ENCODE measurements around the gene EHD1. TPM values are rescaled to one million over a fixed set of nuclear protein-coding genes. Genes with fewer than 3 reads are reported as not detected.
A peak's percentile ranks its signal among the peaks of the same experiment; 100 is the strongest.

The EHD1 gene
- total and polyA plus RNA-seq, 2 of the 4 experiments (the other 2 are of a cell fraction): 107 to 209 TPM

DNA sequence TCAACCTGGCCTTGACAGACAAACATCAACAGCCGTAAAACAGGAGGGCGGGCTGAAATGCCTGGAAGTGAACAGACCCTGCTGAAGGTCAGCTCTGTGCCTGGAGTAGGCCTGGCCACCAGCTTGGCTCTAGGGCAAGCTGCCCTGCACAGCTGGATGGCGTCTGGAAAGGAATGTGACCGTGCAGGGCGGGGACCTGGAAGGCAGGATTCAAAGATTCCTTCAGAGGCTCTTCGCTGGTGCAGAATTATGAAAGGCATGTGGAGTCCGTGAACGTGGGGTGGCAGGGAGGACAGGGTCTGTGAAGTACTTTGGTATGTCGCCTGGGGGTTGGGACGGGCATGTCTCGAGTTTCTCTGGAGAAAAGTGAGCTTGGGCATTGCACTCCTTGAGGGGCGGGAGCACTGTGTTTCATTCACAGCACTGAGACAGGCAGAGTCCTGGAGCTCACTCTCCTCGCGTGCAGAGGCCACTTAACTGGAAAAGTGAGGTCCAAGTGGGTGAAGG, 1.5 kb downstream of the EHD1 start:
- Histone ChIP-seq H2BK5ac (ENCODE audit: low read depth, low read length, poor library complexity, severe bottlenecking) (peak overlapping the region; percentile 90), H3K79me1 (ENCODE audit: low read depth in 1 of 2, low read length in 2 of 2) (peaks cover 7 to 51% of the 10 kb centered on the region in 2 experiments; a peak in 3 of 4 replicates), H3K9me3 (ENCODE audit: control insufficient read depth, insufficient read depth, low read length) (no peaks in the 10 kb centered on the region), H3K4me1 (ENCODE audit: control insufficient read depth, insufficient read depth, low read length) (peaks cover 16% of the 10 kb centered on the region), H4K20me1 (ENCODE audit: insufficient read depth, low read length) (peaks cover 50% of the 10 kb centered on the region), H3K18ac (ENCODE audit: low read depth, low read length) (peak overlapping the region; percentile 49; the same call in 1 of the 2 replicates), H2BK120ac (ENCODE audit: low read depth, low read length) (peak overlapping the region; percentile 80), H2AFZ (replicated peaks; ENCODE audit: low read length, poor library complexity) (peak overlapping the region; percentile 46), H3K23ac (ENCODE audit: low read depth, low read length) (peak overlapping the region; percentile 93), H3K36me3 (ENCODE audit: control insufficient read depth, insufficient read depth, low read length) (peaks cover 25% of the 10 kb centered on the region), H4K5ac (ENCODE audit: low read depth, low read length) (0 out of 2 replicates have a peak overlapping the region, but pooled peaks have one; percentile 8), H3K9me1 (ENCODE audit: insufficient read depth, low read length) (peaks cover 20% of the 10 kb centered on the region), H3K4ac (ENCODE audit: low read depth, low read length) (peak overlapping the region; percentile 96), H4K8ac (ENCODE audit: low read depth in 2 of 2, low read length in 2 of 2) (peak overlapping the region; percentile 20 to 74; a peak in 2 of 4 replicates), H3K56ac (ENCODE audit: extremely low read depth, insufficient read depth, low read length) (peak overlapping the region; percentile 88), H3K14ac (replicated peaks; ENCODE audit: low read depth, low read length) (peak overlapping the region; percentile 95), H3K27ac (ENCODE audit: insufficient read depth, low read length) (peak overlapping the region; percentile 84), H3K27me3 (ENCODE audit: control insufficient read depth, insufficient read depth, low read length) (no peaks in the 10 kb centered on the region), H2AK5ac (ENCODE audit: low read depth, low read length) (peak overlapping the region; percentile 96), H4K91ac (ENCODE audit: insufficient read depth, low read depth, low read length) (peak overlapping the region; percentile 87), H3K9ac (ENCODE audit: low read depth, low read length) (peak overlapping the region; percentile 94), H2AK9ac (replicated peaks; ENCODE audit: low read depth, low read length, poor library complexity) (peak overlapping the region; percentile 99), H3K4me2 (ENCODE audit: low read depth, low read length) (peak overlapping the region; percentile 90), H2BK15ac (ENCODE audit: low read depth, low read length) (peak overlapping the region; percentile 9; the same call in 1 of the 3 replicates), H3K4me3 (ENCODE audit: insufficient read depth, low read depth, low read length) (peak overlapping the region; percentile 95), H2BK20ac (ENCODE audit: low read depth, low read length) (peak overlapping the region; percentile 49; the same call in 1 of the 2 replicates)
- dilution Hi-C loops (cut with HindIII; ENCODE audit: low sequenced_read_pairs, unreplicated experiment) (no loop called here), intact Hi-C loops (cut with micrococcal nuclease) (loop anchor here (1.0 kb wide), 1 partner anchor 30 kb away; no protein-coding TSS in a partner anchor), in situ Hi-C loops (cut with MboI; ENCODE audit: low sequenced_read_pairs) (no loop called here)
- BruUV-seq (replicated peaks): no TSS peak
- ChIA-PET POLR2A (ENCODE audit: unreplicated experiment) (interaction anchor here (0.6 to 1.5 kb wide), 5 partner anchors 8 to 267 kb away, joined by 3 to 6 read pairs (median 4); partner anchors contain the start of gene MAP4K2), CTCF (interaction anchor here (1.2 to 2.7 kb wide), 4 partner anchors 8 to 30 kb away, joined by 3 to 12 read pairs (median 8); no protein-coding TSS in a partner anchor)
- TF ChIP-seq MAZ (IDR thresholded peaks at IDR 0.05; ENCODE audit: borderline replicate concordance, low read depth, low read length): peak; percentile 33; the same call in 1 of the 2 replicates
- TF ChIP-seq, protein P1, sequence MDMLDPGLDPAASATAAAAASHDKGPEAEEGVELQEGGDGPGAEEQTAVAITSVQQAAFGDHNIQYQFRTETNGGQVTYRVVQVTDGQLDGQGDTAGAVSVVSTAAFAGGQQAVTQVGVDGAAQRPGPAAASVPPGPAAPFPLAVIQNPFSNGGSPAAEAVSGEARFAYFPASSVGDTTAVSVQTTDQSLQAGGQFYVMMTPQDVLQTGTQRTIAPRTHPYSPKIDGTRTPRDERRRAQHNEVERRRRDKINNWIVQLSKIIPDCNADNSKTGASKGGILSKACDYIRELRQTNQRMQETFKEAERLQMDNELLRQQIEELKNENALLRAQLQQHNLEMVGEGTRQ (IDR thresholded peaks at IDR 0.05; ENCODE audit: low read depth, low read length): no peak
- TF ChIP-seq MXI1 (IDR thresholded peaks at IDR 0.05; ENCODE audit: borderline replicate concordance, low read depth, low read length): peak; percentile 10; the same call in 1 of the 2 replicates
- TF ChIP-seq, protein P2, sequence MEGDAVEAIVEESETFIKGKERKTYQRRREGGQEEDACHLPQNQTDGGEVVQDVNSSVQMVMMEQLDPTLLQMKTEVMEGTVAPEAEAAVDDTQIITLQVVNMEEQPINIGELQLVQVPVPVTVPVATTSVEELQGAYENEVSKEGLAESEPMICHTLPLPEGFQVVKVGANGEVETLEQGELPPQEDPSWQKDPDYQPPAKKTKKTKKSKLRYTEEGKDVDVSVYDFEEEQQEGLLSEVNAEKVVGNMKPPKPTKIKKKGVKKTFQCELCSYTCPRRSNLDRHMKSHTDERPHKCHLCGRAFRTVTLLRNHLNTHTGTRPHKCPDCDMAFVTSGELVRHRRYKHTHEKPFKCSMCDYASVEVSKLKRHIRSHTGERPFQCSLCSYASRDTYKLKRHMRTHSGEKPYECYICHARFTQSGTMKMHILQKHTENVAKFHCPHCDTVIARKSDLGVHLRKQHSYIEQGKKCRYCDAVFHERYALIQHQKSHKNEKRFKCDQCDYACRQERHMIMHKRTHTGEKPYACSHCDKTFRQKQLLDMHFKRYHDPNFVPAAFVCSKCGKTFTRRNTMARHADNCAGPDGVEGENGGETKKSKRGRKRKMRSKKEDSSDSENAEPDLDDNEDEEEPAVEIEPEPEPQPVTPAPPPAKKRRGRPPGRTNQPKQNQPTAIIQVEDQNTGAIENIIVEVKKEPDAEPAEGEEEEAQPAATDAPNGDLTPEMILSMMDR (conservative IDR thresholded peaks at IDR 0.05; ENCODE audit: low read depth, low read length): no peak
- peak; percentile 13; the same call in 1 of the 2 replicates for TF ChIP-seq BHLHE40 (IDR thresholded peaks at IDR 0.05; ENCODE audit: low read depth, low read length)
- peak; percentile 22 for ATAC-seq (ENCODE audit: low read depth)
- 3% methylated on average over 5 of the region's 14 CpGs; no CpG with 5 or more reads in 1 of the 2 experiments for WGBS, 2 experiments (ENCODE audit: extremely low coverage in 2 of 2, insufficient read length in 1 of 2)
- DNase-seq: peak; percentile 46

Data from IMR-90 (cell line).